NCI-H226 (cell line): ENCODE results near the gene HDAC8.

Experiments used
- DNase-seq: peaks from one replicate; pipeline ENCODE4 v3.0.0-alpha.2; 2015

The HDAC8 gene

GRCh38 chrX:72314881-72315280 is 257.8 kb downstream of the HDAC8 start:
- no peak for DNase-seq

DNA sequence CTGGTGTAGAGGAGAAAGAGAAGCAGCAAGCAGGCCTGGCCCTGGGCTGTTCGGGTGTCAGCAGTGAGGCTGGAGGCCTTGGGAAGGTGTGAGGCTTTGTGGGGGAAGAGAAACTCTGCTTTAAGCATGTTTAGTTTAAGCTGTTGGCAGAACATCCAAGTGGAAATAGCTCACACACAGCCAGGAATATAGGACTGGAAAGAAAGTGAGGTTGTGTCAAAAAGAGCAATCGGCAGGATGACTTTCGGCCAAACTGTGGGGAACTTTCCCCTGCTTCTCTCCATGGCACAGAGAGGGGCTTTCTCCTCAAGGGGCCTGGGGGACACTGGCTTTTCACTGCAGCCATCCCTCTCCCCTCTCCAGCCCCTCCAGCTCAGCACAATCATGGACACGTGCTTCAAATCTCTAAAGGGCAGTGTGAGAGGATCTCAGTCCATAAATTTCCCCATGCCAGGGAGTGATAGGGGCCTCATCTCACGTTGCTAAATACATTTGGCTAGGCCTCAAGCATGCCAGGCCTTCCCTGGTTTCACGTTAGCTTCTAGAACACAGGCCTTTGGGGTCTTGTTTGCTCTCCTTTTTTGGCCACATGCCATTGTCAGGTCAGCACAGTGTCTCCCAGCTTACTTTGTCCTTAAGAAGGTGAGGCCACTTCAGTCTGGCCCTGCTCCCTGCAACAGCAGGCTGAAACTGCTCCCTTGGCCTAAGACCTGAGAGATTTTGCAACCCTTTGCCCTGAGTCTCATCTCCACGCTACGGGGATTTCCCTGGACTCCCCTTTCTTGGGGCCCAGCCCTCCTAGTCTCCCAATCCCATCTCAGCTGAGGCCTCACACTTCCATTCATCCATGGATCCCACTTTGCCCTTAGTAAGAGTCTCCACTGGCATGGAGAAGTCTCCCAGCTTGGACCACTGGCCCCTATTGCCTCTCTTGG is 258.7 kb downstream of the HDAC8 start:
- no peak for DNase-seq

DNA sequence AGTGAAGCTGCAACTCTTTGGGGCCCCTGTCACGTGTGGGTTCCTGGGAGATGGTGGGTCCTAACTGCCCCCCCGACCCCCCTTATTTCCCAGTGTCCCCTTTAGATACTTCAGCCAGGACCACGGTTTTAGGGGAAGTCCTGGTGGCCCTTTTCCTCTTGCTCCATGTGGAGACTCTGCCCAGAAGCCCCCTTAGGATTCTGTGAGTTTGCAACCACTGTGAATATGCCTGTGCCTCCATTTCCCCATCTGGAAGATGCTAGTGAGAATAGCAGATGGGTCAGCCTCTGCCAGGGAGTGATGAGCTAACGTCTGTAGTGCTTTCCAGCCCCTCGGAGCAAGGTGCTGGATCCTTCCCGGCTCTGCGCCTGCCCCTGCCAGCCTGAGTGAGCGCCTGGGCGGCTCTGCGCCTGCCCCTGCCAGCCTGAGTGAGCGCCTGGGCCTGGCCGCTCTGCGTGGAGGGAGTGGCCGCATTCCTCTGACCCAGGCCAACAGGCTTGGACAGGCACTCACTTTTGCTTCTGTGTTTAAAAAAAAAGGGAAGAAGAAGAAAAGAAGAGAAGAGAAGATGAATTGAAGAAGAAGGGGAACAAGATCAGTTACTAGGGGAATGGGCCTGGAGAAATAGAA is 260.2 kb downstream of the HDAC8 start:
- no peak for DNase-seq

- no peak for DNase-seq
Observed at GRCh38 chrX:72309297-72310071, 263.2 kb downstream of the HDAC8 start.

- peak; percentile 39 for DNase-seq
Observed at GRCh38 chrX:72308566-72309296, 263.9 kb downstream of the HDAC8 start.

DNA sequence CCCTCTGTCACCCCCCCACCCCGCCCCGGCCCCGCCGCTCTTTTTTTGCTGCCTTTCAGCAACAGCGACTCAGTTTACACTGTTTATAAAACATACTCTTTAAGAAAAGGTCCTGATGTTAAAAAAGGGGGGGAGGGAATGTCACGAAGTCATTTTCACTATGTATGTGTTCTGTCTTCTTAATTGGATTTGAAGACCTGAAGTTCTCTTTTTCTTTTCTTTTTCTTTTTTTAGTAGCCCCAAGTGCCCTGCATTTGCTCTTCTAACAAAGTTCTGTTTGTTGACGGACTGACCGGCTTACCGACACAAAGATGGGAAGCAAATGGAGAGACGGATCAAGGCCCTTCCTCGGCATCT is 264.5 kb downstream of the HDAC8 start:
- DNase-seq, result no peak

DNA sequence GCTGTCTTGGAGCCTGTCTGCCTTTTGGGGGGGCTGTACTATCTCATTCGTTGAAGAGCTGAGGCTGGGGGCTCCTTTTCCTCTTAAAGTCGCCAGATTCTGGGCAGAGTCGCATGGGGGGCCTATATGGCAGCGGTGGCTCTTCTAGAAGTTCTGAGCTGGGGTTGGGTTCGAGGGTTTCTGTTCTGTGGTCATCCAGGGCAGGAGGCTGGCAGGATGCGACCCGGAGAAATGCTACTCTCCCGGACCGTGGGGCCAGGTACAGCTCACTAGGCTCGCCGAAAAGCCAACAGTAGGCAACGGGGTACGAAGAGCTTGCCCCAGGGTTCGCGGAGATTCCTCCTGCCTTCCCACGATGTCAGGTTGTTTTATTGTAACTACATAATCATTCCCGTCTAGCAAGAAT is 265.0 kb downstream of the HDAC8 start:
- no peak for DNase-seq

- peak; percentile 64 for DNase-seq
Observed at GRCh38 chrX:72306851-72307645, 265.6 kb downstream of the HDAC8 start.

- DNase-seq, result no peak
Observed at GRCh38 chrX:72306085-72306801, 266.4 kb downstream of the HDAC8 start.

DNA sequence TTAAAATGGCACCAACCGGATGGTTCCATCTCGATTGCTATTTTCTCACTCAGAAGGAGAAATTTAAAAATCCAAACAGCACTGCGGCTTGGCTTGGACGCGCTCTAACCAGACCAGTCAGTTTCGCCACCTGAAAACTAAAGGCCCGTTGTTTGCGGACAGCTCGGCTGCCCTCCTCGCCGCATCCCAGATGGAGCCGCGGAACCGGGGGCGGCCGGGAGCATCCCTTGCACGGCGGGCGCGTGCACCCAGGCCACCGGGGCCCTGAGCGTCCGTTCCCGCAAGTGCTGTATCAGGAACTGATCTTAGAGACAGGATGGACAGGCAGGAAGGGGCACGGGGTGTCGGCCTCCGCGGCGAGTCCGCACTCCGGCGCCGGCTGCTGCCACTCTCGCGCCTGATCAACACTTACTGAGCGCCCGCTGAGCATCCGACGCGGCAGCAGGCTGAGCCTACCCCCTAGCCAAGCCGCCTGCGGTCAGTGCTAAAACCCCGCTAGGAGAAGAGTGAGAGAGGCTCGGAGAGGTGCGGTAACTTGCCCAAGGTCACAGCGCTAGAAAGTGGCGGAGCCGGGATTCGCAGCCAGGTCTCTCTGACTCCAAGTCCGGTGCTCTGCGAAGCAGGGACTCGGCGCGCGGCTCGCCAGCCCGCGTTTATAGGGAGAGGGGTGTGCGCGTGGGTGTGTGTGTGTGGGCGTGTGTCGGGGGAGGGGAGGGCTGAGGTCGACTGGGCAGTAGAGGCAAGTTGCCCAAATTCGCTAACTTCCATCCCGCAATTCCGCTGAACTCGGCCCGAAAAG is 267.2 kb downstream of the HDAC8 start, which contains the start of gene CITED1:
Gene CITED1 (minus strand): TSS at position 629 of the 799 bp plus-strand sequence. CDS start 3,045 bp downstream, outside the sequence.
- no peak for DNase-seq

- DNase-seq, result no peak
Observed at GRCh38 chrX:72304877-72305276, 267.8 kb downstream of the HDAC8 start.

DNA sequence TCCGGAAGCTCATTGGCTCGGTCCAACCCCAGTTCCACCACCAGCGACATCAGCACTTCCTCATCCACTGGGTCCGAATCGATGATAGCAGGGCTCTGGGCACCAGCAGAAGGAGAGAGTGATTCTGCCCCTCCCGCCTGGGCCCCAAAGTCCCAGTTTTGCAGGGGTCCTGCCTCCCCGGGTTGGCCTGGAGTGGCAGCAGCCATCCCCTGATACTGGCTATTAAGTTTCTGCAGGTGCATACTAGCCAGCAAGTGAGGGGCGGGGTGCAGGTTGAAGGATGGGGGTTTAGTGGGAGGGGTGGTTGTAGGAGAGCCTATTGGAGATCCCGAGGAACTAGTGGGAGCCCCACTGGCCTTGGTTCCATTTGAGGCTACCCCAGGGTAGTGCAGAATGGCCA is 270.9 kb downstream of the HDAC8 start:
- DNase-seq, result no peak

- DNase-seq, result no peak
Observed at GRCh38 chrX:72299891-72300630, 272.6 kb downstream of the HDAC8 start.

DNA sequence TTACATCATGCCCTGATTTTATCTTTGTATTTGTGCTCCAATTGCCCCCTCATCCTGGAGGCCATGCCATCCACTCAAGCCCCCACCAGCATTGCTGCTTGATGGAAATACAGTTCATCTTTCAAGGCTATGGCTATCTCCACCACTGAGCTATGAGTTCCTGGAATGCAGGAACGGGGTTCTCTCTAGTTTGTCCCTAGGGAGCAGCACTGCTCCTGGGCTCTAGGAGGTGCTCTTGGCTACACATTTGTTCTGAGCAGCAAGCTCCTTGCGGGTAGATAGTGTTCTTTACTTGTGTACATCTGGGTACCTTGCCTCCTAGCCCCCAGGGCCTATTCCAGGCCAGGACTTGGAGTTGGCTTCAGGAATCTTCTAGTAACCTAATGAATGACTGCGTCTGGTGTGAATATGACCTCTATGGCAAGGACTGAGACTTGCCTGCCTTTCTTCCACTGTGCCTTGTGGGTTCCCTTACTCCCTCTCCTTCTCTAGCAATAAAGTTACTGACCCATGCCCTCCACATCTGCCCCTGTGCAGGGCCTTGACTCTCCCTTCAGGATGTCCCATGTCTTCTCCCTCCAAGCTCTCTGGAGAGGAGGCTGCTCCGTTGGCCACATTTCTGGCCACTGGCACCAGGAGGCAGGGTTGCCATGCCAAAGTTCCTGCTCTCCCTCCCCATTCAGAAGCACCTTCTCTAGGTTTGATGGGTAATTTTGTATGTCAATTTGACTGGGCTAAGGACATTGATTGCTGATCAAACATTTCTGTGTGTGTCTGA is 274.5 kb downstream of the HDAC8 start:
- no peak for DNase-seq

DNA sequence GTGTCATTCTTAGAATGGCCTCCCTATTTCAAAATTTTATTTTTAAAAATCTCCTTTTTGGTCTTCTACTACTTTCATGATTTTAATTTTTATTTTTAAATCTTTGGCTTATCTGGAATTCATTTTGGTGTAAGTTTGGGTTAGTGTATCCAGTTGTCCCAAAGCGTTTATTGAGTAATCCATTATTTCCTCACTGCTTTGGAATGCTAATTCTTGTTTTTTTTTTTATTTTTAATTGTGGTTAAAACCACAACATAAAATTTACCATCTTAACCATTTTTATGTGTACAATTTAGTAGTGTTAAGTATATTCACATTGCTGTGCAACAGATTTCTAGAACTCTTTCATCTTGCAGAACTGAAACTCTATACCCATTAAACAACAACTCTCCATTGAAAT is 275.7 kb downstream of the HDAC8 start:
- DNase-seq, result no peak

GRCh38 chrX:72295745-72296144 is 276.9 kb downstream of the HDAC8 start:
- no peak for DNase-seq

DNA sequence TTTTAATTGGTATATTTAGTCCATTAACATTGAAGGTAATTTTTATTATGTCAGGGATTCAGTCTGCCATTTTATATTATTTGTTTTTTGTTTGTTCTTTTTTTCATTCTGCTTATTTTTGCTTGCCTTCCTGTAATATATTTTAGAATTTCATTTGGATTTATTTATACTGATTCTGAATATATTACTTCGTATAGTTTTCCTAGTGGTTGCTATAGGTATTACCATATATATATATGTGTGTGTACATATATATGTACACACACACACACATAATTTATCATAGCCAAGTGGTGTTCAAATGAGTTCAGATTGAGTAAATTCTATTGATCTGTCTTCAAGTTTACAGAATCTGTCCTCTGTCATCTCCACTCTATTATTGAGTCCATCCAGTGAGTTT is 278.1 kb downstream of the HDAC8 start:
- no peak for DNase-seq

- no peak for DNase-seq
Observed at GRCh38 chrX:72282302-72282701, 290.3 kb downstream of the HDAC8 start.
